GM19438 (cell line): ENCODE data around the gene CISD3.
"Not testable (repeated sequence)": the region's sequence is repeated elsewhere in the genome, so short reads cannot be mapped to it uniquely, and the experiment has no call there.

Experiments used
- ATAC-seq: cut with Tn5 transposase; IDR thresholded peaks from one replicate; pipeline ENCODE4 v1.9.1; 2021; ENCODE audit warnings: low read depth; ENCODE audit not compliant: unreplicated experiment

The CISD3 gene

GRCh38 chr17:38725066-38725465 lies 5.1 kb upstream of the CISD3 start:
- no peak for ATAC-seq

- ATAC-seq = not testable (repeated sequence)
Observed at GRCh38 chr17:38726145-38726544, 4.0 kb upstream of the CISD3 start.

- ATAC-seq = no peak
Observed at GRCh38 chr17:38727736-38728135, 2.4 kb upstream of the CISD3 start.

- no peak for ATAC-seq
Observed at GRCh38 chr17:38728290-38728831, 1.8 kb upstream of the CISD3 start.

GRCh38 chr17:38729368-38729885 lies 714 bp upstream of the CISD3 start:
- ATAC-seq = no peak

- ATAC-seq = no peak
Observed at GRCh38 chr17:38730526-38731379, 612 bp downstream of the CISD3 start.

GRCh38 chr17:38731526-38732294 lies 1.6 kb downstream of the CISD3 start:
- no peak for ATAC-seq

- ATAC-seq = no peak
Observed at GRCh38 chr17:38732376-38733281, 2.5 kb downstream of the CISD3 start.

GRCh38 chr17:38733282-38733981 lies 3.3 kb downstream of the CISD3 start:
- no peak for ATAC-seq

- ATAC-seq = no peak
Observed at GRCh38 chr17:38733982-38734973, 4.1 kb downstream of the CISD3 start.

- ATAC-seq = no peak
Observed at GRCh38 chr17:38735161-38735997, 5.2 kb downstream of the CISD3 start.

- no peak for ATAC-seq
Observed at GRCh38 chr17:38738007-38738662, 8.0 kb downstream of the CISD3 start.

- ATAC-seq = no peak
Observed at GRCh38 chr17:38738686-38739085, 8.5 kb downstream of the CISD3 start.

- no peak for ATAC-seq
Observed at GRCh38 chr17:38739305-38739704, 9.2 kb downstream of the CISD3 start.

- no peak for ATAC-seq
Observed at GRCh38 chr17:38740044-38740443, 9.9 kb downstream of the CISD3 start.

- no peak for ATAC-seq
Observed at GRCh38 chr17:38740806-38741205, 10.7 kb downstream of the CISD3 start.

GRCh38 chr17:38741461-38741860 lies 11.3 kb downstream of the CISD3 start:
- no peak for ATAC-seq
